Measurements from ENCODE around the gene RGCC.

RGCC gene

DNA sequence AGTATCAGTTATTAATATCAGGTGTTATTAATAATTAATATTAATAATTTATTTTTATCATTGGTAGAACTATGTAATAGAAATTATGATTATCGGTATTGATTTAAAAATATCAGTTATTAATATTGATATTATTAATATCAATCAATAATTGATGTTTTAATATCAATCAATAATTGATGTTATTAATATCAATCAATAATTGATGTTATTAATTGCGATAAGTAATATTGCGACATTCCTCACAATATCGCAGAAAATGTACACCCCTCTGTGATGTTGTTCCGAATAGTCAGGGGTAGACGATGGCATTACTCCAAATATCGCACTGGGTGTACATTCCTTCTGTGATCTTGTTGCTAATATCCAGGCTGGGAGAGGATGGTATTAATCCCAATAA is 3.7 kb upstream of the RGCC start:
- DNase-seq (ENCODE audit: low spot score), result no peak

- DNase-seq (ENCODE audit: low spot score), result no peak
Measured at GRCh38 chr13:41454170-41454569, 3.2 kb upstream of the RGCC start.

GRCh38 chr13:41455725-41456419 is 1.5 kb upstream of the RGCC start:
- DNase-seq (ENCODE audit: low spot score), result no peak

DNA sequence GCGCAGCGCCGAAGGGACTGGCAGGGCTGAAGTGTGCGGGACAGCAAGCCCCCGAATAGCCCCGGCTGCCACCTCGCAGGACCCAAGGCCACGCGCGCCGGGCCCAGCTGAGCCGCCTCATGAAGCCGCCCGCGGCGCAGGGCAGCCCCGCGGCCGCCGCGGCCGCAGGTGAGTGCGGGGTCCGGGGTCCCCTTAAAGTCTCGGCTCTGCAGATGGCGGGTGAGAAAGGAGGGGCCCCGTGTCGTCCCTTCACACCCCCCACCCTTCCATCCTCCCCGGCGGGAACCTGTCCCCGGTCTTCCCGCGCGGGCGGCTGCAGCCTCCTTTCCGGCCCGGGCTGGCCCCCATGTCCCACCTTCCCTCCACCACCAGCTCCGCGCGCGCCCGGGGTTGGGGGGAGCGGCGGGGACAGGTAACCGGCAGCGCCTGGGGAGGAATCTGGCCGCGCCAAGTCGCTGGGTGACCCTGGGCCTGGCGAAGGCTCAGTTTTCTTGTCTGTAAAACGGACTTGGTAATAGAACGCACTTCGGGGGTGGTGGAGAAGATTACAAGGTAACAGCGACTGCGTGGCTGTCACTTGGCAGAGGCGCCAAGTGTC is 338 bp downstream of the RGCC start:
- no peak for DNase-seq (ENCODE audit: low spot score)

- no peak for DNase-seq (ENCODE audit: low spot score)
Measured at GRCh38 chr13:41458187-41458760, 924 bp downstream of the RGCC start.

- DNase-seq (ENCODE audit: low spot score), result peak; percentile 62
Measured at GRCh38 chr13:41458761-41459431, 1.5 kb downstream of the RGCC start.

DNA sequence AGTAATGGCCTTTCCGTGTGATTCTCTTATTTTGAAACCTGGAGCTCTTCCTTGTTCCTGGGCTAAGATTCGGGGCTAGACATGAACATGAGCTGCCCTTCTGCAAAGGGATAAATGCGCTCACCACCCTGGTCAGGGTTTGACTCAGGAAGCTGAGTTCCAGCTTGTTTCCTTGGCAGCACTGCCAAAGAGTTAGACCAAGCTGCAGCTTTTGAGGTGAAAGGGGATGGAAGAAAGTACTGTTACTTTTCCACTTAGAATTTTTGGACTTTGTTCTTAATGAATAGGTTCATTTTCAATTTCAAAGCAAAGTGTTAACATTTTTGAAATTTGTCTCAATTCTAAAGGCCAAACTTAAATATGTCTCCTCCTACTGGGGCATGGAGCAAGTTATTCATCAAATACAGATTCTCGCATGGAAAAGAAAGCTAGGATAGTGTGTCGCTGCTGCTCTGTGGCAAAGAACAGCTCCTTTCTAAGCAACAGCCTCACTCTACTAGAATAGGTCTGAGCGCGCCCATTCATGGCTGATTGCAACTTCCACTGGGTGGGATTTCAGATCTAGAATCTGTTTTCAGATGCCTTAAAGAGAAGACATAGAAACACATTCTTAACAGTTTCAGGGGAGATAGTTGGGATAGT is 2.2 kb downstream of the RGCC start:
- DNase-seq (ENCODE audit: low spot score), result peak; percentile 55

- DNase-seq (ENCODE audit: low spot score), result no peak
Measured at GRCh38 chr13:41460074-41460465, 2.7 kb downstream of the RGCC start.

DNA sequence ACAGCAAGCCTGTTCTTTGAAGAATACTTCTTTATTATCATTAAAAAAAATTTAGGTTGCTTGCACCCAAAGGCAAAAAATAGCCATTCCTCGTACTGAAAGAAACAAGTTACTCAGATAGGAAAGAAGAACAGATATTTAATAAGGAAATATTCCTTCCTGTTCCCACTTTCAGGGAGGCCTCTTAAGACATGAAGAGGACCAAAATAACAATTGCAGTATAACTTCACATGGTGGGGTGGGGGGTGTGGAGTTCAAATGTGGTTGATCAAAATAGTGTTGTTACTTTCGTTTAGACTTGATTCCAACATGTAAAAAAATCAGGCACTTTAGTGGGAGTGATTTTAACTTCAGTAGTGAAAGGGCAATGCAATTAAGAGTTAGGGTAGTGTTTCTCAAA is 3.6 kb downstream of the RGCC start:
- no peak for DNase-seq (ENCODE audit: low spot score)

DNA sequence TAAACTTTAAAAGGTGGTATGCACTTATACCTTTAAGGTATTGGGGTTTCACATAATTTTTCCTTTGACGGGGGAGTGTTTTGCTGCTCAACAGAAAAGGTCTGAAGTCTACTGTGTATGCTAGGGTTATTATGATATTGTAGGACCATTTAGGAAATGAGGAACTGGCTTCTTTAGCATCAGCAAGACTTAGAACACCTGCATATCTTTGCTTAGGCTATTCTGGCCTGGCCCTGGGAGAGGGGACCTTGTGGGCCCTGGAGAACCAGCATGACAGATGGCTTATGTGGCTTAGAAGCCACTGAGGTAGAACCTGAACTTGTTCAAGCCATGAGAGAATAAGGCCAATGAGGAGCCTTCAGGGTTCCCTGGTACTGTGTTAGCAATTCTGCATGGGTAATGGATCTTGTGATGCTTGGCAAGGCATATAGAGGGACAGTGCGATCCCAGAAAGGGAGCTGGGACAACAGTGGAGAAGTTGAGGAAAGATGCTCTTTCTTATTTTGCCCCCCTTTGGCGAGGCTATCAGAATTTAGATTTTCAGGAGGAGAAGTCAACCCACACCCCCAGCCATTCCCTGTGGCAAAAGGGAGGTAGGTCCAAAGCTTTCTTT is 4.3 kb downstream of the RGCC start:
- DNase-seq (ENCODE audit: low spot score), result no peak

- DNase-seq (ENCODE audit: low spot score), result no peak
Measured at GRCh38 chr13:41462427-41462826, 5.1 kb downstream of the RGCC start.

GRCh38 chr13:41463838-41464602 is 6.7 kb downstream of the RGCC start:
- DNase-seq (ENCODE audit: low spot score), result no peak

DNA sequence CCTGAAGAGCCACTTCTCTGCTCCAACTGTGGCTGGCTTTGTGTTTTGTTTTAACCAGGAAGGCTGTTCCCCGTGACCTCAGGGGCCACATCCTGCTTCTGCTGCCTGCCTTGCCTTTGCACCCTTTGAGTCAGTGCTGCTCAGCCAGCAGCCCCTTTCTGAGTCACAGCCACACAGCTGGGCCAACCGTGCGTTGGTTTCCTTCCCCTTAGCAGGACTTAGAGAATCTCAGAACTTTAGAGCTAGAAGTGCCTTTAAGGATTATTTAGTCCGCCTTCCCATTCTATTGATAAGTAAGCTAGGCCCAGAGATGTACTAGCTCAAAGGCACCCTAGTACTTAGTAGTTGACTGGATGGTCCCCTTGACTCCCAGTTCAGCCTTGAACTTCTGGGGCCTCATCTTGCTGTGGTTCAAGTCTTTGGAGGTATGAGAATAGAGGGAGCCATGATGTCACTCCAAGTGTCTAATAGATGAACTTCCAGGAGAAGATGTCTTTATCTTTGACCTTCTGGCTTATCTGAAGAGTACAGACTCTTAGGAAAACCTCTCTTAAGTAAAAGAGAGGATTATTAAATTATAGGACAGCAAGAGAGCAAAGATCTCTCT is 8.0 kb downstream of the RGCC start:
- peak; percentile 46 for DNase-seq (ENCODE audit: low spot score)

- DNase-seq (ENCODE audit: low spot score), result no peak
Measured at GRCh38 chr13:41465898-41466320, 8.6 kb downstream of the RGCC start.

DNA sequence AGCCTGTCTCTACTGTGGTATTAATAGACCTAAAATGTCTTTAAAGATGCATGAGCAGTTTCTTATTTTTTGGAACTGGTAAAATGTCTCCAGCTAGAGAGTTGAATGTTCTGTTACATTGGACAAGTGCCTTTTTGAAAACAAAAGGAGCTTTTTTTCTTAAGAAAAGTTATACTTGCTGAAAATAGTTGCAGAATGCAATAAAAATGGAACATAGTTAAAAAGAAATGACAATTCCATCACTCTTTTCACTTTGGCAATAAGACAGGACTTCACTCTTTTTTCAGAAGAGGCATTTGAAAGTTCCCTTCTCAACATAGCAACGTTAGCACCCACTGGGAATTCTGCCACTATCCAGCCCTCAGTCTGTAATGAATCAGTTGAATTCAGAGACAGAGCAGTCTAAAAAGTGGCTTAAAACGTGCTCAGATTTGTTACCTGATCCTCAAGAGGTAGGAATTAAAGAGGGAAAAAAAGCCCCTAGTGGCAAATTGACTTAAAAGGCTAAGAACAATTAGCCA is 10.1 kb downstream of the RGCC start:
- DNase-seq (ENCODE audit: low spot score), result peak; percentile 63

GRCh38 chr13:41468631-41469030 is 11.3 kb downstream of the RGCC start:
- DNase-seq (ENCODE audit: low spot score), result no peak

GRCh38 chr13:41470196-41470595 is 12.8 kb downstream of the RGCC start:
- DNase-seq (ENCODE audit: low spot score), result no peak

GRCh38 chr13:41471785-41472184 is 14.4 kb downstream of the RGCC start:
- DNase-seq (ENCODE audit: low spot score), result no peak

DNA sequence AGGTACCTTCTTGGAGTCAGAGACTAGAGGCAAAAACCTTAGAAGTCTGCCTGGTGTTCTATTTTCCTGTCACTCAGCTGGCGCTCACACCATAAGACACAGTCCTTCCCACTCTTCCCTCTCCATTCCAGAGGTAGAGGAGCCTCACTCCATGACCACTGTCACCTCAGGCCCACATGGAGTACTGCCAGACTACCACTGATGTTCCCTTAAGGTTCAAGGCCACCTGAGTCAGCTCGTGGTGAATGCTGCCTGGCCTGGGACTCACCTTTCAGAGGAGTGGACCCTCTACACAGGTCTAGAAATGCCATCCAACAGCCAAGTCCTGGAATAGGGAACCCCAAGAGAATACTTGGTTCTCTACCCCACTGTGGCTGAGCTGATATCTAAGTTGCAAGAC is 29.9 kb downstream of the RGCC start:
- DNase-seq (ENCODE audit: low spot score), result no peak

- no peak for DNase-seq (ENCODE audit: low spot score)
Measured at GRCh38 chr13:41488124-41488523, 30.8 kb downstream of the RGCC start.

Data from Ammon's horn (tissue), 1 donor.